ENCODE measurements around the gene NSG2.

DNA sequence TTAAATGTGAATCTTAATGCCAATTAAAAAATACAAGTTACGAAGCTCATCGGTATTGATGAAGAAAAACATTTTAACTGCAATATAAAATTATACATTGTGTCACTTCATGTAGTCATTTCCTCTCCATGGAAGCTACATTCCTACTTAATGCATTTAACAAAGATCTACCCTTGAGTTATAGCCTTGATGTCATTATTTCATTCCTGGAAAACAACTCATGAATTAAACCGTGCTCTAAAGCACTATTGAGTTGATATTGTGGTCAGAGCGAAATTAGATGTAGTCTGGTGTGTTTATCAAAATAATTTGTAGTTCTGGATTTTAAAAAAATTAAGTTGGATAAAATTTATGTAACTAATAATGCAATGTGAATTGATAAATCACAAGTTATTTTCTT lies 45.4 kb upstream of the NSG2 start:
- no peak for TF ChIP-seq POLR2A (IDR thresholded peaks at IDR 0.05)
- TF ChIP-seq, protein P1, sequence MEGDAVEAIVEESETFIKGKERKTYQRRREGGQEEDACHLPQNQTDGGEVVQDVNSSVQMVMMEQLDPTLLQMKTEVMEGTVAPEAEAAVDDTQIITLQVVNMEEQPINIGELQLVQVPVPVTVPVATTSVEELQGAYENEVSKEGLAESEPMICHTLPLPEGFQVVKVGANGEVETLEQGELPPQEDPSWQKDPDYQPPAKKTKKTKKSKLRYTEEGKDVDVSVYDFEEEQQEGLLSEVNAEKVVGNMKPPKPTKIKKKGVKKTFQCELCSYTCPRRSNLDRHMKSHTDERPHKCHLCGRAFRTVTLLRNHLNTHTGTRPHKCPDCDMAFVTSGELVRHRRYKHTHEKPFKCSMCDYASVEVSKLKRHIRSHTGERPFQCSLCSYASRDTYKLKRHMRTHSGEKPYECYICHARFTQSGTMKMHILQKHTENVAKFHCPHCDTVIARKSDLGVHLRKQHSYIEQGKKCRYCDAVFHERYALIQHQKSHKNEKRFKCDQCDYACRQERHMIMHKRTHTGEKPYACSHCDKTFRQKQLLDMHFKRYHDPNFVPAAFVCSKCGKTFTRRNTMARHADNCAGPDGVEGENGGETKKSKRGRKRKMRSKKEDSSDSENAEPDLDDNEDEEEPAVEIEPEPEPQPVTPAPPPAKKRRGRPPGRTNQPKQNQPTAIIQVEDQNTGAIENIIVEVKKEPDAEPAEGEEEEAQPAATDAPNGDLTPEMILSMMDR (IDR thresholded peaks at IDR 0.05) = no peak
